A549 (cell line): Measurements from ENCODE around the gene PTEN. TPM values are rescaled to one million over a fixed set of nuclear protein-coding genes. Genes with fewer than 3 reads are reported as not detected.

Experiments used
- ATAC-seq, 2 experiments: fragments of 200-7000 bp in 1 of 2; fragments of >200 bp in 1 of 2; cut with Nextera tagmentation in 1 of 2; cut with Tn5 transposase in 1 of 2; 3 replicates each; pipeline versions ENCODE4 v1.8.0 to v1.9.1; 2018 to 2020; ENCODE audit warnings: mild to moderate bottlenecking in 1 of 2, moderate library complexity in 1 of 2
- CTCF ChIA-PET: fragments of 300-600 bp; sonication (Branson Sonifier 250); formaldehyde crosslinking; extraction: SDS; loops from one replicate; lab custom pipeline; 2021; ENCODE audit warnings: antibody characterized with exemption, inconsistent platforms; lab: Yijun Ruan, JAX
- POLR2A ChIA-PET: fragments of 350-600 bp; formaldehyde crosslinking; extraction: SDS; loops from one replicate; lab custom pipeline; 2021; ENCODE audit warnings: antibody characterized with exemption, inconsistent platforms; lab: Yijun Ruan, JAX
- DNase-seq, 2 experiments: peaks; one replicate each; pipeline versions ENCODE4 v3.0.0 to v3.0.0-alpha.2; 2011 to 2016; ENCODE audit warnings: low read depth in 1 of 2, low spot score in 1 of 2
- FAIRE-seq: peaks from 2 replicates; lab custom pipeline; 2011; peaks lifted over from hg19 to GRCh38; lab: Jason Lieb, UNC
- H3K27ac ChIP-seq, 2 experiments: fragments of >200 bp; sonication (Bioruptor Twin); formaldehyde crosslinking; 3 replicates each; pipeline ENCODE4 v1.5.1; 2016 to 2017
- H3K4me1 ChIP-seq: fragments of >200 bp; sonication (Bioruptor Twin); formaldehyde crosslinking; 3 replicates; pipeline ENCODE4 v1.6.1; 2016
- H3K4me2 ChIP-seq: fragments of >200 bp; sonication (Bioruptor Twin); formaldehyde crosslinking; 3 replicates; pipeline ENCODE4 v1.6.1; 2016
- H3K4me3 ChIP-seq: fragments of >200 bp; sonication (Bioruptor Twin); formaldehyde crosslinking; 3 replicates; pipeline ENCODE4 v1.5.1; 2016
- H3K9me3 ChIP-seq: fragments of >200 bp; sonication (Bioruptor Twin); formaldehyde crosslinking; 3 replicates; pipeline ENCODE4 v1.6.1; 2016
- CEBPB ChIP-seq, 2 experiments: fragments of >200 bp in 1 of 2; sonication (Bioruptor Twin) in 1 of 2; formaldehyde crosslinking in 1 of 2; IDR thresholded peaks; 2 replicates each; pipeline ENCODE4 v1.6.1; 2012 to 2016
- EHF ChIP-seq: fragments of 250-450 bp; sonication (Bioruptor Pico); IDR thresholded peaks from 2 replicates; pipeline ENCODE4 v1.5.0; 2020; ENCODE audit warnings: mild to moderate bottlenecking
- EHMT2 ChIP-seq: fragments of 200-600 bp; sonication (generic); IDR thresholded peaks from 2 replicates; pipeline ENCODE4 v1.6.1; 2016; ENCODE audit warnings: antibody characterized with exemption, low read depth, mild to moderate bottlenecking, moderate library complexity
- ESRRA ChIP-seq: fragments of 150-350 bp; IDR thresholded peaks from 2 replicates; pipeline ENCODE4 v1.6.1; 2014; ENCODE audit warnings: mild to moderate bottlenecking, low read length, borderline replicate concordance
- FOSB ChIP-seq: fragments of 250-450 bp; sonication (Bioruptor Pico); IDR thresholded peaks from 2 replicates; pipeline ENCODE4 v1.5.0; 2020; ENCODE audit warnings: mild to moderate bottlenecking, moderate library complexity
- HEYL ChIP-seq: fragments of 250-450 bp; sonication (Bioruptor Pico); IDR thresholded peaks from 2 replicates; pipeline ENCODE4 v1.8.0; 2021; ENCODE audit warnings: mild to moderate bottlenecking, moderate library complexity
- HOXB5 ChIP-seq: fragments of 250-450 bp; sonication (Bioruptor Pico); IDR thresholded peaks from 2 replicates; pipeline ENCODE4 v1.5.0; 2020; ENCODE audit warnings: mild to moderate bottlenecking, moderate library complexity
- JUNB ChIP-seq: fragments of >200 bp; sonication (Bioruptor Twin); formaldehyde crosslinking; IDR thresholded peaks from 2 replicates; pipeline ENCODE4 v1.6.1; 2016
- MAFK ChIP-seq: fragments of 450-650 bp; IDR thresholded peaks from 2 replicates; pipeline ENCODE4 v1.6.1; 2014; ENCODE audit not compliant: partially characterized antibody
- MAZ ChIP-seq: fragments of 150-350 bp; IDR thresholded peaks from 2 replicates; pipeline ENCODE4 v1.6.1; 2014; ENCODE audit warnings: antibody characterized with exemption, low read depth, low read length, borderline replicate concordance
- MYC ChIP-seq: IDR thresholded peaks from 2 replicates; pipeline ENCODE4 v1.6.1; 2012; ENCODE audit warnings: mild to moderate bottlenecking, inconsistent platforms, low read length, improper control_type of control experiment, borderline replicate concordance
- PHF8 ChIP-seq: fragments of 200-600 bp; sonication (generic); IDR thresholded peaks from 2 replicates; pipeline ENCODE4 v1.6.1; 2016; ENCODE audit warnings: low read depth, mild to moderate bottlenecking, antibody characterized with exemption, moderate library complexity, borderline replicate concordance
- POLR2A ChIP-seq: IDR thresholded peaks from 2 replicates; pipeline ENCODE4 v1.6.1; 2012; ENCODE audit warnings: mild to moderate bottlenecking, low read length
- RNF2 ChIP-seq: fragments of 200-600 bp; sonication (generic); IDR thresholded peaks from 2 replicates; pipeline ENCODE4 v1.6.1; 2016; ENCODE audit warnings: low read depth, mild to moderate bottlenecking, antibody characterized with exemption, moderate library complexity, borderline replicate concordance
- SMC3 ChIP-seq: fragments of >200 bp; sonication (Bioruptor Twin); formaldehyde crosslinking; IDR thresholded peaks from 3 replicates; pipeline ENCODE4 v1.6.1; 2018; ENCODE audit warnings: inconsistent platforms
- SREBF2 ChIP-seq: fragments of 450-650 bp; IDR thresholded peaks from 2 replicates; pipeline ENCODE4 v1.6.1; 2014; ENCODE audit warnings: mild to moderate bottlenecking, moderate library complexity
- TP53 ChIP-seq: fragments of 250-450 bp; sonication (Bioruptor Pico); IDR thresholded peaks from 2 replicates; pipeline ENCODE4 v1.5.0; 2021; ENCODE audit warnings: mild to moderate bottlenecking, moderate library complexity
- ZC3H11A ChIP-seq: fragments of 450-650 bp; IDR thresholded peaks from 2 replicates; pipeline ENCODE4 v1.6.1; 2014; ENCODE audit warnings: antibody characterized with exemption, mild to moderate bottlenecking
- WGBS: methylation state at CpG from one replicate; pipeline ENCODE4 v1.1.6; 2017; ENCODE audit errors: missing lambda C conversion rate; 5-methylcytosine and 5-hydroxymethylcytosine counted together
- polyA plus RNA-seq, 4 experiments: library from polyadenylated mRNA; depleted of rRNA in 3 of 4; stranded (reverse); fragments of >200 nt; fragmentation: RNase III in 1 of 4; extraction: RNeasy Plus Mini Kit Qiagen cat#74134 plus additional on column Dnase treatment in 1 of 4; gene quantifications; 2 replicates in 3 of 4; 3 replicates in 1 of 4; pipeline ENCODE4 v1.2.3, GENCODE V29; 2011 to 2017
- TF ChIP-seq, protein P1 (sequence below): IDR thresholded peaks from 2 replicates; pipeline ENCODE4 v1.6.1; 2012; ENCODE audit warnings: low read depth, borderline replicate concordance
- TF ChIP-seq, protein P2 (sequence below): fragments of >200 bp; sonication (Bioruptor Twin); formaldehyde crosslinking; IDR thresholded peaks from 3 replicates; pipeline ENCODE4 v1.6.1; 2016
- TF ChIP-seq, protein P3 (sequence below): fragments of 450-650 bp; IDR thresholded peaks from 2 replicates; pipeline ENCODE4 v1.6.1; 2014; ENCODE audit warnings: antibody characterized with exemption
- TF ChIP-seq, protein P4 (sequence below): IDR thresholded peaks from 2 replicates; pipeline ENCODE4 v1.6.1; 2012

Gene PTEN
- polyA plus RNA-seq, 2 of the 4 experiments (the other 2 are of a cell fraction): 33.6 to 58.3 TPM

DNA sequence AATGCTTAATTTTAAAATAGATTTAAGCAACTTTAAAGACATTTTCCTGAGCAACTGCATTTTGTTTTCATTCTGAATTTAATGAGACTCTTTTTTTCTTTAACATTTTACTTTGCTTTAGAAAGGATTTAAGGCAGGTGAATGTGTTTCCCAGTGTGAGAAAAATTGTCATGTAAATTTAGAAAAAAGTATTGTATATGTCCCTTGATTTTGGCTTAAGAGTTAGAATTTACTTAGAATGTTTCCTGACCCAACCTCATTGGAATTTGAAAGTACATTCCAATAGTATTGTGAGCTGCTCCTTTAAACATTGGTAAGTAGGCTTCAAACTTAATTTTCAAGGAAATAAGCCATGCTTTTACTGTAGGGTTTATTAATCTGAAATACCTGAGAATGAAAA is 110.2 kb downstream of the PTEN start:
- H3K4me3 ChIP-seq: no peak overlapping the region
- H3K9me3 ChIP-seq: no peaks in the 10 kb centered on the region
- no peak for FAIRE-seq
- ChIA-PET POLR2A (no interaction called here), CTCF (no interaction called here)
- TF ChIP-seq, protein P1, sequence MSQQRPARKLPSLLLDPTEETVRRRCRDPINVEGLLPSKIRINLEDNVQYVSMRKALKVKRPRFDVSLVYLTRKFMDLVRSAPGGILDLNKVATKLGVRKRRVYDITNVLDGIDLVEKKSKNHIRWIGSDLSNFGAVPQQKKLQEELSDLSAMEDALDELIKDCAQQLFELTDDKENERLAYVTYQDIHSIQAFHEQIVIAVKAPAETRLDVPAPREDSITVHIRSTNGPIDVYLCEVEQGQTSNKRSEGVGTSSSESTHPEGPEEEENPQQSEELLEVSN: no peak
- TF ChIP-seq CEBPB (IDR thresholded peaks at IDR 0.05): no peak
- no peak for TF ChIP-seq TP53 (CRISPR knock-in tag)
- TF ChIP-seq MAZ: no peak
- TF ChIP-seq SREBF2: no peak
- TF ChIP-seq, protein P2, sequence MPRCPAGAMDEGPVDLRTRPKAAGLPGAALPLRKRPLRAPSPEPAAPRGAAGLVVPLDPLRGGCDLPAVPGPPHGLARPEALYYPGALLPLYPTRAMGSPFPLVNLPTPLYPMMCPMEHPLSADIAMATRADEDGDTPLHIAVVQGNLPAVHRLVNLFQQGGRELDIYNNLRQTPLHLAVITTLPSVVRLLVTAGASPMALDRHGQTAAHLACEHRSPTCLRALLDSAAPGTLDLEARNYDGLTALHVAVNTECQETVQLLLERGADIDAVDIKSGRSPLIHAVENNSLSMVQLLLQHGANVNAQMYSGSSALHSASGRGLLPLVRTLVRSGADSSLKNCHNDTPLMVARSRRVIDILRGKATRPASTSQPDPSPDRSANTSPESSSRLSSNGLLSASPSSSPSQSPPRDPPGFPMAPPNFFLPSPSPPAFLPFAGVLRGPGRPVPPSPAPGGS: no peak
- TF ChIP-seq POLR2A: no peak
- no peak for TF ChIP-seq EHF (CRISPR knock-in tag)
- TF ChIP-seq MYC: no peak
- TF ChIP-seq FOSB (CRISPR knock-in tag): no peak
- TF ChIP-seq PHF8: no peak
- no peak for TF ChIP-seq EHMT2
- H3K4me1 ChIP-seq: no peaks in the 10 kb centered on the region
- ATAC-seq: no peak
- H3K27ac ChIP-seq: no peak overlapping the region
- DNase-seq: no peak
- no peak overlapping the region for H3K4me2 ChIP-seq

DNA sequence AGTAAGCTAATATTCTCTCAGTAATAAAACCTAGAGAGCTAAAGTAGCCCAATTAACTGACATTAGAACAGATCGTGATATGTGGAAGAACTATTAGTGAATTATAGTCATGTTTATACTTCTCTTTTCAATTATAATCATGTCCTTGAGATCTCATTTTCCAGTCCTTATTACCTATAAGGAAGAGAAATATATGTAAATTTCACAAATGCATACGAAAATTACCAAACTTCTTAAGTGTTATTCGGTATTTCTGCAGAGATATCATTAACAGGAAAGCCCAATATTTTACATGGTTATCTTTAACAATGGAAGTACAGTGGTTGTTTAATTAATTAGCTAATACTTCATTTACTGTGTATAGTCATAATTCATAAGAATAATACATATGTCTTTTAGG is 110.7 kb downstream of the PTEN start:
- H3K4me1 ChIP-seq: no peaks in the 10 kb centered on the region
- CTCF ChIA-PET: no interaction called here
- 90% methylated on average over 3 of the region's 3 CpGs for WGBS
- H3K4me3 ChIP-seq: no peak overlapping the region
- FAIRE-seq: no peak
- DNase-seq: no peak
- no peak for ATAC-seq
- H3K27ac ChIP-seq: no peak overlapping the region
- H3K9me3 ChIP-seq: no peaks in the 10 kb centered on the region
- POLR2A ChIA-PET: no interaction called here
- no peak for TF ChIP-seq EHF (CRISPR knock-in tag)
- TF ChIP-seq MAFK: no peak
- TF ChIP-seq JUNB: no peak
- no peak for TF ChIP-seq ZC3H11A
- H3K4me2 ChIP-seq: no peak overlapping the region

DNA sequence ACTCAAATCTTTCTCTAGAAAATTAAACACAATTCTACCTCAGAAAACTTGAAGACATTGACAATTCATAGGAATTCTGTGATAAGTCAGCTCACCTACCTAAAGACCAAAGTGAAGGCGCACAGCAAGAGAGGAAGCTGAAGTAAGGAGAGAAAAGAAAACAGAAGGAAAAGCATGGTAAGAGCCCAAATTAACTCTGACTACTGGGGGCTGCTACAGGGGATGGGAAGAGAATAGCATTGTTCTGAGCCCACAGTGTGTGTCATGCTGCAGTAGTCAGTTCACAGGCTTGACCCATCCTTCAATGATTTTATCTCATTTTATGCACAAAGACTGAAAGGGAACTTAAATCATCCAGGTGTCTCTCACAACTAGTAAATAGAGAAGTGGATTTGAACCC is 111.3 kb downstream of the PTEN start:
- Histone ChIP-seq H3K4me2 (no peak overlapping the region), H3K27ac (no peak overlapping the region), H3K4me1 (no peaks in the 10 kb centered on the region), H3K9me3 (no peaks in the 10 kb centered on the region), H3K4me3 (no peak overlapping the region)
- FAIRE-seq (no peak), ATAC-seq (no peak; a peak in 1 of 6 replicates), DNase-seq (no peak)
- CTCF ChIA-PET: no interaction called here
- TF ChIP-seq RNF2: no peak
- no peak for TF ChIP-seq TP53 (CRISPR knock-in tag)
- no peak for TF ChIP-seq ZC3H11A
- TF ChIP-seq, protein P3, sequence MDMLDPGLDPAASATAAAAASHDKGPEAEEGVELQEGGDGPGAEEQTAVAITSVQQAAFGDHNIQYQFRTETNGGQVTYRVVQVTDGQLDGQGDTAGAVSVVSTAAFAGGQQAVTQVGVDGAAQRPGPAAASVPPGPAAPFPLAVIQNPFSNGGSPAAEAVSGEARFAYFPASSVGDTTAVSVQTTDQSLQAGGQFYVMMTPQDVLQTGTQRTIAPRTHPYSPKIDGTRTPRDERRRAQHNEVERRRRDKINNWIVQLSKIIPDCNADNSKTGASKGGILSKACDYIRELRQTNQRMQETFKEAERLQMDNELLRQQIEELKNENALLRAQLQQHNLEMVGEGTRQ: no peak
- no peak for TF ChIP-seq SMC3
- TF ChIP-seq JUNB: no peak
- TF ChIP-seq HEYL (CRISPR knock-in tag): no peak
- TF ChIP-seq HOXB5 (CRISPR knock-in tag): no peak
- TF ChIP-seq ESRRA: no peak
- TF ChIP-seq, protein P4, sequence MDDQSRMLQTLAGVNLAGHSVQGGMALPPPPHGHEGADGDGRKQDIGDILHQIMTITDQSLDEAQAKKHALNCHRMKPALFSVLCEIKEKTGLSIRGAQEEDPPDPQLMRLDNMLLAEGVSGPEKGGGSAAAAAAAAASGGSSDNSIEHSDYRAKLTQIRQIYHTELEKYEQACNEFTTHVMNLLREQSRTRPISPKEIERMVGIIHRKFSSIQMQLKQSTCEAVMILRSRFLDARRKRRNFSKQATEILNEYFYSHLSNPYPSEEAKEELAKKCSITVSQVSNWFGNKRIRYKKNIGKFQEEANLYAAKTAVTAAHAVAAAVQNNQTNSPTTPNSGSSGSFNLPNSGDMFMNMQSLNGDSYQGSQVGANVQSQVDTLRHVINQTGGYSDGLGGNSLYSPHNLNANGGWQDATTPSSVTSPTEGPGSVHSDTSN: no peak
- POLR2A ChIA-PET: no interaction called here
- WGBS: 92% methylated on average over 1 of the region's 1 CpG
